HG02588 (cell line): ENCODE data around the gene MED15.
"Not testable (repeated sequence)": the region's sequence is repeated elsewhere in the genome, so short reads cannot be mapped to it uniquely, and the experiment has no call there.

Source experiments
- ATAC-seq: cut with Tn5 transposase; IDR thresholded peaks from one replicate; pipeline ENCODE4 v1.9.1; 2021; ENCODE audit warnings: mild to moderate bottlenecking, moderate library complexity; ENCODE audit not compliant: unreplicated experiment

Gene MED15

DNA sequence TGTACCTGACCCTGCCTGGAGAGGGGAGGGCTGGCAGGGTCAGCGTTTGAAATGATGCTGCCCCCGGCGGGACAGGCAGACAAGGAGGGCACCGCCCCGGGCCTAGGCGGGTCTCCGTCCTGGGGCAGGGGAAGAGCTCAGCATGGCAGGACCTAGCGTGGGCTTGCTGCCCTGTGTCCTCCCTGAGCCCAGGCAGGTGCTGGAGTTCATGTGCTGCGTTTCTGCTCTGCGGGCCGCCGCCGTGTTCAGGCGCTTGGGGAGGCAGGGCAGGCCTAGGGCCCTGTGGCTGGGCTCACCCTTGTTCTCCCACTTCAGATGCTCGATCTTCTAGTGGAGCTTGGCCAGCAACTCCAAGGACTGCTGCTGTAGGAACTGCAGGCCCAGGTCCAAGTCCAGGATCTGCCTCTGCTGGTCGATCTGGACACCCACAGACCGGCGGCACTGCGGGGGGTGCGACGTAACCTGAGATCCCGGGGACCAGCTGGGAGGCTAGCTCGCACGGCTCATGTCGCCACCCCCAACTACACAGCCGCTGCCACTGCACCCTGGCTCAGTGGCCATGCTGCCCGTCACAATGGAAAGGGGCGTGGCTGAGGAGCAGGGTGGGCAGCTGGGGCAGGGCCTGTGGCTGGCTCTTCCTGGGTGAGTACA lies 84.4 kb downstream of the MED15 start:
- ATAC-seq: no peak

DNA sequence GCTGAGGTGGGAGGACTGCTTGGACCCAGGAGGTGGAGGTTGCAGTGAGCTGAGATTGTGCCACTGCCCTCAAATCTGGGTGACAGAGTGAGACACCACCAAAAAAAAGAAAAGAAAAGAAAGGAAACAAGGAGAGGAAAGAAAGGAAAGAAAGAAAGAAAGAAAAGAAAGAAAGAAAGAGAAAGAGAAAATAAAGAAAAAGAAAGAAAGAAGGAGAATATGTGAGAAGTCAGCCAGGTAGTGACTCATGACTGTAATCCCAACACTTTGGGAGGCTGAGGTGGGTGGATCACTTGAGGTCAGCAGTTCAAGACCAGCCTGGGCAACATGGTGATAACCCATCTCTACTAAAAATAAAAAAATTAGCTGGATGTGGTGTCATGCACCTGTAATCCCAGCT lies 86.6 kb downstream of the MED15 start:
- ATAC-seq: not testable (repeated sequence)

- not testable (repeated sequence) for ATAC-seq
Measured at GRCh38 chr22:20594486-20594885, 87.1 kb downstream of the MED15 start.

DNA sequence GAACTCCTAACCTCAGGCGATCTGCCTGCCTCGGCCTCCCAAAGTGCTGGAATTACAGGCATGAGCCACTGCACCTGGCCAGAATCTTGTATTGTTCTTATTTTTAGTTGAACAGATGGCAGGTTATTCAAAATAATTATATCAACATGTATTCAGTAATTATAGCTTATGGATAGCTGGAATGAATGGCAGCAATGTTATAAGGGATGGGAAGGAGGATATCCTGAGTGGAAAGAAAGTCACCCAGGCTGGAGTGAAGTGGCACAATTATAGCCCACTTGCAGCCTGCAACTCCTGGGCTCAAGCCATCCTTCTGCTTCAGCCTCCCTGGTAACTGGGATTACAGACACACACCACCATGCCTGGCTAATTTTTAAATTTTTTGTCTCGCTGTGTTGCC lies 88.1 kb downstream of the MED15 start:
- ATAC-seq: no peak

GRCh38 chr22:20599117-20599516 lies 91.7 kb downstream of the MED15 start:
- ATAC-seq: no peak

- no peak for ATAC-seq
Measured at GRCh38 chr22:20600137-20600673, 92.8 kb downstream of the MED15 start.

- ATAC-seq: no peak
Measured at GRCh38 chr22:20601308-20601707, 93.9 kb downstream of the MED15 start.

- ATAC-seq: no peak
Measured at GRCh38 chr22:20602609-20603164, 95.3 kb downstream of the MED15 start.

GRCh38 chr22:20604092-20604747 lies 96.8 kb downstream of the MED15 start:
- no peak for ATAC-seq

GRCh38 chr22:20604776-20605221 lies 97.4 kb downstream of the MED15 start:
- ATAC-seq: no peak

DNA sequence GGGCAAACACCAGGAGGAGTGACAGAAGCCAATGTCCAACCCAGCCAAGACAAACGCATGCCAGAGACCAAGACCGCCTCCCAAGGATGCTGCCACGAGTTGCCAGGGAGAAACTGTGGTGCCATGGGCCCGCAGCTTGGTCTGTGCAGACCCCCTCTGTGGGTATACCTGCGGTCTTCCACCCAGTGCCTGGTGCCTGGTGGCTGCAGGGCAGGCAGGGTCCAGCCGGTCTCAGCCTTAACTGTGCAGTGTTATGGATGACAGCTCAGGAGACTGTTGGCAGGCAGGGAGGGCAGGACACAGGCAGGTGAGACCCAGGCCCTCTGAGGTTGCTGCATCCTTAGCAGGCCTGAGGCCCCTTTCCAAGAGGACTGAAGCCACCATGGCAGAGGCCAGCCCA lies 97.9 kb downstream of the MED15 start:
- ATAC-seq: no peak

- no peak for ATAC-seq
Measured at GRCh38 chr22:20606041-20606783, 98.8 kb downstream of the MED15 start.

GRCh38 chr22:20606784-20607128 lies 99.3 kb downstream of the MED15 start:
- no peak for ATAC-seq

DNA sequence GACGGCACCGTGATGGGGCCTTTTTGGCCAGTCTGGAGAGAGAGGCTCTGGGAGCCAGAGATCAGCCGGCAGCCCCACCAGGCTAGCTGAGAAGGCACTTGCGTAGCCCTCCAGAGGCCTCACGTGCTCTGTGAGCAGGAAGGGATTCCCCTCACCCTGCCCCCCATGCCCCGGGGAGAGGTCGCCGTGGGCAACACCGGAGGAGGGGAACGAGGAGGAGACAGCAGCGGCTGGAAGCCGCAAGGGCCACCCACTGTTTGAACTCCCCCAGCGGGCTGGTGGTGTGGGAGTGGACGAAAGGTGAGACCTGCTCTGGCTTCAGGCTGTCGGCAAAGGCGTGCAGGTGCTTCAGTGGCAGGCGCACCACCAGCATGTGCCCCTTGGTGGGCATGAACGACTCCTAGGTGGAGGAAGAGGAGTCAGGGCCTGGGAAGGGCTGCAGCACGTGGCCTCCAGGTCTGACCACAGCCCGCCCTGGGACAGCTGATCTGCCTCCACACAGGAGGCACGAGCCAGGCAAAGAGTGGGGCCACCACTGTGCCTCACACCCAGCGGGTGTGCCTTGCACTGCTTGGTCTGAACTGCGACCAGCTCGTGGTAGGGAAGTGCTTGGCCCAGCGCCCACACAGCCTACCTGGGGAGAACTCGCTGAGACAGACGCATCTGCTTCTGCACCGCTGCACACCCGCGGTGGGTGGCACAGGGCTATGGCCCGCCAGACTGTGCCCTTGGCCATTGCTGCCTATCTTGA lies 99.9 kb downstream of the MED15 start:
- no peak for ATAC-seq

GRCh38 chr22:20610243-20610686 lies 102.9 kb downstream of the MED15 start:
- ATAC-seq: no peak

GRCh38 chr22:20610757-20611156 lies 103.3 kb downstream of the MED15 start:
- no peak for ATAC-seq

DNA sequence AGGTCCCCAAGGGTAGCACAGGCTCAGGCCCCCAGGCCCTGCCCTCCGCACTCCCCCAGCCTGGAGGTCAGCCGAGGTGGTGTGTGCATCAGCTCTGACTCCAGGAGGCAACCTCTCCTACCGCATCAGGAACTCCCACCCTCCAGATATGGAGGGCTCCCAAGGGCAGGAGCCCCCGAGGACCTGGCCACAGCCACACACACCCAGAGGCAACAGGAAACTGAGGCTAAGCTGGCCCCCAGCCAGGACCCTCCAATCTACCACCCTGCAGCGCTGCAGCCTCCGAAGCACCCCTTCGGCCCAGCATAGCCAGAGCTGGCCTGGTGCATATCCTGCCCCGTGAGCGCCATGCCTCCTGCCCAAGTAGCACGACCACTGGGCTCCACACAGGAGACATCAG lies 104.0 kb downstream of the MED15 start:
- no peak for ATAC-seq

DNA sequence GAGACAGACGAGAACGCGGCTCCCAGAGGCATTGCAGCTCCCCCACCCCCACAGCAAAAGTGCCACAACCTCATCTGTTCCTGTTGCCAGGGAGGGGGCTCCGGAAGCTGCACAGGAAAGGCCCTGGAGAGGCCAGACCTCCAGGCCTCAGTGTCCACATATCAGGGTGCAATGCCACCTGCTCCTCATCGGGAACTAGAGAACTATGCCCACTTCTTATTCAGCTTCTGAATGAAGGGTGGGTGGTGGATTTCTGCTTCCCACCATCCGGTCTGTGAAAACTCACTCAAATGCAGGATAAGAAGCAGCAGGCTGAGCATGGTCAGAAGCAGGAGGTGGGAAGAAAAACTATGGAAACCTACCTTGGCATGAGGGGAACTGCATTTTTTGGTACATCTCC lies 105.9 kb downstream of the MED15 start:
- ATAC-seq: no peak

GRCh38 chr22:20615021-20615420 lies 107.6 kb downstream of the MED15 start:
- no peak for ATAC-seq

GRCh38 chr22:20615533-20616450 lies 108.4 kb downstream of the MED15 start:
- ATAC-seq: no peak
